ENCODE data around the gene SLC12A5.
"Not testable (repeated sequence)": the region's sequence is repeated elsewhere in the genome, so short reads cannot be mapped to it uniquely, and the experiment has no call there.

Gene SLC12A5

DNA sequence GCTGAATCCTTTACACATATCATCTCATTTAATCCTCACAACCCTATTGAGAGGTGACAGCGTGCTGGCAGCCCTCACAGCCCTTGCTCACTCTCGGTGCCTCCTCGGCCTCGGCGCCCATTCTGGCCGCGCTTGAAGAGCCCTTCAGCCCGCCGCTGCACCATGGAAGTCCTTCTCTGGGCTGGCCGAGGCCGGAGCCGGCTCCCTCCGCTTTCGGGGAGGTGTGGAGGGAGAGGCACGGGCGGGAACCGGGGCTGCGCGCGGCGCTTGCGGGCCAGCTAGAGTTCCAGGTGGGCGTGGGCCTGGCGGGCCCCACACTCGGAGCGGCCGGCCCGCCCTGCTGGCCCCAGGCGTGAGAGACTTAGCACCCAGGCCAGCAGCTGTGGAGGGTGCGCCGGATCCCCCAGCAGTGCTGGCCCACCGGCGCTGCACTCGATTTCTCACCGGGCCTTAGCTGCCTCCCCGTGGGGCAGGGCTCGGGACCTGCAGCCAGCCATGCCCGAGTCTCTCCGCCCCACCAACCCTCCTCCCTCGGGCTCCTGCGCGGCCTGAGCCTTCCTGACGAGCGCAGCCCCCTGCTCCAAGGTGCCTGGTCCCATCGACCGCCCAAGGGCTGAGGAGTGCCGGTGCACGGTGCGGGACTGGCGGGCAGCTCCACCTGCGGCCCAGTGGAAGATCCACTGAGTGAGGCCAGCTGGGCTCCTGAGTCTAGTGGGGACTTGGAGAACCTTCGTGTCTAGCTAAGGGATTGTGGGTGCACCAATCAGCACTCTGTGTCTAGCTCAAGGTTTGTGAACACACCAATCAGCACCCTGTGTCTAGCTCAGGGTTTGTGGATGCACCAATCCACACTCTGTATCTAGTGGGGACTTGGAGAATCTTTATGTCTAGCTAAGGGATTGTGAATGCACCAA is 62.9 kb downstream of the SLC12A5 start:
- not testable (repeated sequence) for H3K36me3 Mint-ChIP-seq (ENCODE audit: low read depth); DNase-seq (ENCODE audit: low spot score); H3K27me3 Mint-ChIP-seq (ENCODE audit: low read depth); H3K4me3 Mint-ChIP-seq; H3K27ac Mint-ChIP-seq; H3K9me3 Mint-ChIP-seq
- H3K4me1 Mint-ChIP-seq (ENCODE audit: low read depth), result peaks cover 18% of the 10 kb centered on the region

DNA sequence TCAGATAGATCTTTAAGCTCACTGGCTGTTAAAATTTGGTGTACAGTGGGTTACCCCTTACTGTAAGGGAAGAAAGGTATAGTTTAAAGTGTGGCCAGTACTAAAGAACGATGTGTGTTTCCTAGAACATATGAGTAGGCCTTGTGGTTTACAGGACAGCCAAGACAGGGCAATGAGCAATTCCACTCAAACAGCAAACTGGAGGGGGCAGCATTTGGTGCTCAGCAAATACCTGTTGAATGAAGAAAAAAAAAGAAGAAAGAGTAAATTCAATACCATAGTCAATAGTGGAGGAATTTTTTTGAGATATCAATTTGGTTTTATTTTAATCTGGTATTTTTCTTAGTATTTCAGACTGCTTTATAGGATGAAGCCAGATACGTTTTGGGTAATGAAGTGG is 64.5 kb downstream of the SLC12A5 start:
- Mint-ChIP-seq H3K27me3 (ENCODE audit: low read depth) (peaks cover 9% of the 10 kb centered on the region), H3K36me3 (ENCODE audit: low read depth) (no peaks in the 10 kb centered on the region), H3K4me3 (no peak overlapping the region), H3K9me3 (no peaks in the 10 kb centered on the region), H3K27ac (no peak overlapping the region), H3K4me1 (ENCODE audit: low read depth) (peaks cover 4% of the 10 kb centered on the region)
- no peak for DNase-seq (ENCODE audit: low spot score)

DNA sequence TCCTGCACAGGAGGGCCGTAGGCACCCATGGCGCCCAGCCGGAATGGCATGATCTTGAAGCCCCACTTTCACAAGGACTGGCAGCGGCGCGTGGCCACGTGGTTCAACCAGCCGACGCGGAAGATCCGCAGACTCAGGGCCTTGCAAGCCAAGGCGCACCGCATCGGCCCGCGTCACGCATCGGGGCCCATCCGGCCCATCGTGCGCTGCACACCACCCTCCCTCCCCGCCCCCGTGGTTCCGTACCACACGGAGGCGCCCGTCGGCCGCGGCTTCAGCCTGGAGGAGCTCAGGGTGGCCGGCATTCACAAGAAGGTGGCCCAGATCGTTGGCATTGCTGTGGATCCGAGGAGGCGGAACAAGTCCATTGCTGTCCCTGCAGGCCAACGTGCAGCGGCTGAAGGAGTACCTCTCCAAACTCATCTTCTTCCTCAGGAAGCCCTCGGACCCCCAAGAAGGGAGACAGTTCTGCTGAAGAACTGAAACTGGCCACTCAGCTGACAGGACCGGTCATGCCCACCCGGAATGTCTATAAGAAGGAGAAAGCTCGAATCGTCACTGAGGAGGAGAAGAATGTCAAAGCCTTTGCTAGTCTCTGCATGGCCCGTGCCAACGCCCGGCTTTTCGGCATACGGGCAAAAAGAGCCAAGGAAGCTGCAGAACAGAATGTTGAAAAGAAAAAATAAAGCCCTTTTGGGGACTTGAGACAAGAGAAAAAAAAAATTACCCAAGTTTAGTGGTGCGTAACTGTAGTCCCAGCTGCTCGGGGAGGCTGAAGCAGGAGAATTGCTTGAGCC is 70.7 kb downstream of the SLC12A5 start:
- H3K4me3 Mint-ChIP-seq, result no peak overlapping the region
- DNase-seq (ENCODE audit: low spot score), result no peak
- no peaks in the 10 kb centered on the region for H3K9me3 Mint-ChIP-seq
- no peaks in the 10 kb centered on the region for H3K36me3 Mint-ChIP-seq (ENCODE audit: low read depth)
- no peaks in the 10 kb centered on the region for H3K4me1 Mint-ChIP-seq (ENCODE audit: low read depth)
- no peak overlapping the region for H3K27ac Mint-ChIP-seq
- H3K27me3 Mint-ChIP-seq (ENCODE audit: low read depth), result peaks cover 42% of the 10 kb centered on the region

DNA sequence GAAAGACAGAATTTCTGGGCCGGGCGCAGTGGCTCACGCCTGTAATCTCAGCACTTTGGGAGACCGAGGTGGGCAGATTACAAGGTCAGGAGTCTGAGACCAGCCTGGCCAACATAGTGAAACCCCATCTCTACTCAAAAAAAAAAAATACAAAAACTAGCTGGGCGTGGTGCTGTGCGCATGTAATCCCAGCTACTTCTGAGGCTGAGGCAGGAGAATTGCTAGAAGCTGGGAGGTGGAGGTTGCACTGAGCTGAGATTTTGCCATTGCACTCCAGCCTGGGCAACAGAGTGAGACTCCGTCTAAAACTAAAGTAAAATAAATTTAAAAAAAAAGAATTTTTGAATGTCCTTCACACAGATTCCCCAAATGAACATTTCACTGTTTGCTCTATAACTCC is 71.4 kb downstream of the SLC12A5 start:
- H3K4me1 Mint-ChIP-seq (ENCODE audit: low read depth); H3K9me3 Mint-ChIP-seq; H3K27ac Mint-ChIP-seq; H3K4me3 Mint-ChIP-seq; H3K36me3 Mint-ChIP-seq (ENCODE audit: low read depth); DNase-seq (ENCODE audit: low spot score): not testable (repeated sequence)
- H3K27me3 Mint-ChIP-seq (ENCODE audit: low read depth), result peaks cover 47% of the 10 kb centered on the region

DNA sequence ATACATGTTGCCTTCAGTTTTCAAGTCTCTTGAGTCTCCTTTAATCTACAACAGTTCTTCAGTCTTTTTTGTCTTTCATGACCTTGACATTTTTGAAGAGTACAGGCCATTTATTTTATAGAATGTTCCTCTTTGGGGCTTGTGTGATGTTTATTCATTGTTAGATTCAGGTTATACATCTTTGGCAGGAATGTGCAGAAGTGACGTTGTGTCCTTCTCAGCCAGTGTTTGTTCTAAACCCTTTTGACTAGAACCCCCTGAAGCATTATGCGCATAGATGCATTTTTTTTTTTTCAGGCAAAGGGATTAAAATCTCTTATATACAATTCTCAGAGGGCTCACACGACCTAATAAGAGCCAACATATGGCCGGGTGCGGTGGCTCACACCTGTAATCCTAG is 72.0 kb downstream of the SLC12A5 start:
- no peak overlapping the region for H3K4me3 Mint-ChIP-seq
- H3K27ac Mint-ChIP-seq, result no peak overlapping the region
- H3K36me3 Mint-ChIP-seq (ENCODE audit: low read depth), result no peaks in the 10 kb centered on the region
- peaks cover 50% of the 10 kb centered on the region for H3K27me3 Mint-ChIP-seq (ENCODE audit: low read depth)
- no peak for DNase-seq (ENCODE audit: low spot score)
- H3K4me1 Mint-ChIP-seq (ENCODE audit: low read depth), result no peaks in the 10 kb centered on the region
- no peaks in the 10 kb centered on the region for H3K9me3 Mint-ChIP-seq

DNA sequence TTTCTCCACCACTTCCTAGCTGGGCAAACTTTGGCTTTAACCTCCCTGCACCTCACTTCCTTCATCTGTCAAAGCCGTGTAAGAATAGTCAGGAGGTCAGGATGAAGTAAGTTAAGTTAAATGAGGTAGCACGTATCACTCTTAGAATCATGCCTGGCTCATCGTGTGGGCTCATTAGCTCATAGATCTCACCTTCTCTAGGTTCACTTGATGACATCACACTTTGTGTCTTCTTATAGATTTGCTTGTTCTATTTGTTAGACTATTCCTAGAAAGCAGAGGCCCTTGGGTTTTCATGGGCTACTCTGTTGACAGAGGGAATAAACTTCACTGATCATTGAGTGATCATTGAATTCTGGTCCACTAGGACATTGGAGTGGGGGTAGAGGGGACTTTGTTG is 72.9 kb downstream of the SLC12A5 start:
- Mint-ChIP-seq H3K4me3 (no peak overlapping the region), H3K36me3 (ENCODE audit: low read depth) (no peaks in the 10 kb centered on the region), H3K27me3 (ENCODE audit: low read depth) (peaks cover 47% of the 10 kb centered on the region), H3K9me3 (no peaks in the 10 kb centered on the region), H3K4me1 (ENCODE audit: low read depth) (no peaks in the 10 kb centered on the region), H3K27ac (no peak overlapping the region)
- DNase-seq (ENCODE audit: low spot score), result no peak

DNA sequence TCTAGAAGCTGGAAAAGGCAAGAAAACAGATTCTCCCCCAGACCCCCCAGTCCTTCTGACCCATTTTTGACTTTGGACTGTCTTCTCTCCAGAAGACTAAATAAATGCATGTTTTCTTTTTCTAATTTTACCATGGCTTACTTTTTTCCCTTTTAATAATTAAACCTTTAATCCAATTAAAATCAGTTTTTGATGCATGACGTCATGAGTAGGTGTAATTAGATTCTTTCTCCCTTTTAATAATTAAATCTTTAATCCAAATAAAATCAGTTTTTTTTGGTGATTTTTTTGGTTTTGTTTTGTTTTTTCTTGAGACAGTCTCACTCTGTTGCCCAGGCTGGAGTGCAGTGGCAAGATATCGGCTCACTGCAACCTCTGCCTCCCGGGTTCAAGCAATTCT is 73.9 kb downstream of the SLC12A5 start:
- no peaks in the 10 kb centered on the region for H3K9me3 Mint-ChIP-seq
- no peaks in the 10 kb centered on the region for H3K4me1 Mint-ChIP-seq (ENCODE audit: low read depth)
- DNase-seq (ENCODE audit: low spot score), result no peak
- no peak overlapping the region for H3K27ac Mint-ChIP-seq
- no peak overlapping the region for H3K4me3 Mint-ChIP-seq
- no peaks in the 10 kb centered on the region for H3K36me3 Mint-ChIP-seq (ENCODE audit: low read depth)
- peaks cover 52% of the 10 kb centered on the region for H3K27me3 Mint-ChIP-seq (ENCODE audit: low read depth)

DNA sequence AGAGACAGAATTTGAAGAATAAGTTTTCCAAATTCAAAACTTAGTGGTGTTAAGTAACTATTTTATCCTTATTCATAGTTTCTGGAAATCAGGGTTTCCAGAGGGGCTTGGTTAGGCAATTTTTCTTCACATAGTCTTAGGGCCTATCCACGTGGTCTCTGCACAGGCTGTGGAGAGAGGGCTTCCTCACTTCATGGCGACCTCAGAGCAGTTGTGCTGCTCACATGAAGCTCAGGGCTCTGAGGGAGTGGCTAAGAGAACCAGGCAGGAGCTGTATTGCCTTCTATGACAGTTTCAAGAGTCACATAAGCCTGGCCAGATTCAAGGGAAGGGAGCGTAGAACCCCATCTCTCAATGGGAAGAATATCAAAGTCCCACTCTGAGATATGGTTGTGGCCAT is 75.2 kb downstream of the SLC12A5 start:
- Mint-ChIP-seq H3K9me3 (no peaks in the 10 kb centered on the region), H3K4me3 (no peak overlapping the region), H3K4me1 (ENCODE audit: low read depth) (no peaks in the 10 kb centered on the region), H3K27ac (no peak overlapping the region), H3K36me3 (ENCODE audit: low read depth) (no peaks in the 10 kb centered on the region), H3K27me3 (ENCODE audit: low read depth) (peaks cover 51% of the 10 kb centered on the region)
- DNase-seq (ENCODE audit: low spot score), result no peak

DNA sequence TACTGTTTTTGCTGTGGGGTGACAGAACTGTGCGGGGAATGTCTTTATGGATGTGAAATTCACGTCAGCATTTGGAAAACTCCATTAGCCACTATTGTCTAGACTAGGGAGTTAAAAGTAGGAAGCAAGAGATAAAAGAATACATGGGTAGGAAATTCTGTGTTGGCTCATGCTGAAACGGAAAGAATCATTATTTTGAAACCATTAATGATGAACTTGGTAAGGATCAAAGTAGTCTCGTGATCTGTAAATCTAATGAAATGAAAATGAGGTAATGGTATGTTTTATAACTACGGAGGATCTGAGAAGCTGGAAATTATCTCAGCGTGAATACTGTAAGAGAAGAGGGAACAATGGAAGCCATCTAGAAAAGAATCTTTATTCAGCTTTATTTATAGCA is 78.0 kb downstream of the SLC12A5 start:
- Mint-ChIP-seq H3K4me3 (no peak overlapping the region), H3K9me3 (no peaks in the 10 kb centered on the region), H3K27me3 (ENCODE audit: low read depth) (peaks cover 43% of the 10 kb centered on the region), H3K27ac (no peak overlapping the region), H3K4me1 (ENCODE audit: low read depth) (peaks cover 6% of the 10 kb centered on the region), H3K36me3 (ENCODE audit: low read depth) (no peaks in the 10 kb centered on the region)
- no peak for DNase-seq (ENCODE audit: low spot score)

DNA sequence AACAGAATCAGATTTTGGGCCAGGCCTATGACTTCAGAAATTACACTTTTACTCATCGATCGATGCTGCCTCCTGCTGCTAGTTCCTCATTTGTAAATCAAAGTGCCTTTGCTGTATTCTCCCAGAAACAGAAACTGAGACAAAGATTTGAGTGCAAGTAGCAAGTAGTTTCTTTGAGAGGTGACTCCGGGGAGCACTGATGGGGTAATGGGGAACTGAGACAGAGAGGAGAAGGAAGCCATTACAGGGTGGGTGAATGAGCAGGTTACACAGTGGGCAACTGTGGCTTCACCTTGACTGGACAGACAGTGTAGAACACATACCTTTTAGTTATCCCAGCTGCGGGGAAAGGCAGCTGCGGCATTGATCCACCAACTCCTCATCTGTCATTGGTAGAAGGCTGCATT is 79.4 kb downstream of the SLC12A5 start:
- Mint-ChIP-seq H3K27me3 (ENCODE audit: low read depth) (peaks cover 41% of the 10 kb centered on the region), H3K4me1 (ENCODE audit: low read depth) (peaks cover 6% of the 10 kb centered on the region), H3K27ac (no peak overlapping the region), H3K36me3 (ENCODE audit: low read depth) (no peaks in the 10 kb centered on the region), H3K4me3 (no peak overlapping the region), H3K9me3 (no peaks in the 10 kb centered on the region)
- DNase-seq (ENCODE audit: low spot score), result no peak

DNA sequence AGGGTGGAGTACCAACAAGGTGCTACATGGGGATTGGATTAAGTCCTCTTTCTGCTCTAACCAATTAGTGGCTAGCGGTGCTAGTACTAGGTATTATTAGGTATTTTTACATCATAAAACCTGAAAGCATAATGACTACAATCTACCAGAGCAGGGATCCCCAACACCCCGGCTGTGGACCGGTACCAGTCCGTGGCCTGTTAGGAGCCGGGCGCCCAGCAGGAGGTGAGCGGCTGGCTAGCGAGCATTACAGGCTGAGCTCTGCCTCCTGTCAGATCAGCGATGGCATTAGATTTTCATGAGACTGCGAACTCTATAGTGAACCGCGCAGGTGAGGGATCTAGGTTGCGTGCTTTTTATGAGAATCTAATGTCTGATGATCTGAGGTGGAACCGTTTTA is 80.0 kb downstream of the SLC12A5 start:
- Mint-ChIP-seq H3K27me3 (ENCODE audit: low read depth) (peaks cover 45% of the 10 kb centered on the region), H3K9me3 (no peaks in the 10 kb centered on the region), H3K36me3 (ENCODE audit: low read depth) (no peaks in the 10 kb centered on the region), H3K27ac (no peak overlapping the region), H3K4me1 (ENCODE audit: low read depth) (peaks cover 6% of the 10 kb centered on the region), H3K4me3 (no peak overlapping the region)
- no peak for DNase-seq (ENCODE audit: low spot score)

All from T-helper 2 cell treated with Interferon-gamma antibody and Interleukin-4, amounts not matched to agents 5 μg/mL and 100 μg/mL, for 36 hours (primary cell).